Activated naive CD4-positive, alpha-beta T cell treated with anti-CD3 and anti-CD28 coated beads, Interleukin-2, amount 10 ng/mL, durations not matched to agents 7 days and 5 days (primary cell): ENCODE data around the gene SCGB3A1.
A peak's percentile ranks its signal among the peaks of the same experiment; 100 is the strongest.

Source experiments
- CTCF ChIA-PET: fragments of 350-600 bp; sonication (Branson Sonifier 250); formaldehyde crosslinking; loops from one replicate; lab custom pipeline; 2021; ENCODE audit warnings: antibody characterized with exemption; lab: Charles Lee
- DNase-seq: peaks from one replicate; pipeline ENCODE4 v3.0.0-alpha.2; 2020
- H3K27ac Mint-ChIP-seq: one replicate; pipeline ENCODE4 v1.8.0; 2021; ENCODE audit warnings: mild to moderate bottlenecking, moderate library complexity, mixed read lengths
- H3K27me3 Mint-ChIP-seq: one replicate; pipeline ENCODE4 v1.8.0; 2021; ENCODE audit warnings: mild to moderate bottlenecking, mixed read lengths
- H3K36me3 Mint-ChIP-seq: one replicate; pipeline ENCODE4 v1.8.0; 2021; ENCODE audit warnings: mixed read lengths
- H3K4me1 Mint-ChIP-seq: one replicate; pipeline ENCODE4 v1.8.0; 2021; ENCODE audit warnings: mixed read lengths
- H3K4me3 Mint-ChIP-seq: one replicate; pipeline ENCODE4 v1.8.0; 2021; ENCODE audit warnings: mild to moderate bottlenecking, moderate library complexity, mixed read lengths
- H3K9me3 Mint-ChIP-seq: one replicate; pipeline ENCODE4 v1.8.0; 2021; ENCODE audit warnings: mixed read lengths

Gene SCGB3A1, protein sequence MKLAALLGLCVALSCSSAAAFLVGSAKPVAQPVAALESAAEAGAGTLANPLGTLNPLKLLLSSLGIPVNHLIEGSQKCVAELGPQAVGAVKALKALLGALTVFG

DNA sequence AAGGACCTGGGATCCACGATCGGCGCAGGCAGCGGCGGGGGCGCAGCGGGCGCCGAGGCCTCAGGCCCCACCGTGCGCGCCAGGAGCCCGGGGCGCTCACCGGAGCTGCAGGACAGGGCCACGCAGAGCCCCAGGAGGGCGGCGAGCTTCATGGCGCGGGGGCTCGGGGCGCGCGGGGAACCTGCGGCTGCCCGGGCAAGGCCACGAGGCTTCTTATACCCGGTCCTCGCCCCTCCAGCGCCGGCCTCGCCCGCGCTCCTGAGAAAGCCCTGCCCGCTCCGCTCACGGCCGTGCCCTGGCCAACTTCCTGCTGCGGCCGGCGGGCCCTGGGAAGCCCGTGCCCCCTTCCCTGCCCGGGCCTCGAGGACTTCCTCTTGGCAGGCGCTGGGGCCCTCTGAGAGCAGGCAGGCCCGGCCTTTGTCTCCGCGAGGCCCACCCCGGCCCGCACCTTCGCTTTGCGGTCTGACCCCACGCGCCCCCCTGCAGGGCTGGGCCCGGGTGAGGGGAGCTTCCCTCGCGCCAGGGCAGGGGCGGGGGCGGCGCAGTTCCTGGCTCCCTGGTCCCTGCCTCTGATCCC is at the start of gene SCGB3A1:
Gene SCGB3A1, minus strand, starts transcription at position 189 of the 577 bp plus-strand sequence. Its CDS starts 37 bp downstream, at position 152.
- CTCF ChIA-PET = no interaction called here
- Mint-ChIP-seq H3K27ac (peak within 1 kb of the TSS; percentile 21), H3K36me3 (no peaks in the 10 kb centered on the region), H3K27me3 (peaks cover 64% of the 10 kb centered on the region), H3K4me3 (no peak within 1 kb of the TSS), H3K9me3 (no peaks in the 10 kb centered on the region), H3K4me1 (peaks cover 11% of the 10 kb centered on the region)
- DNase-seq = peak; percentile 13

DNA sequence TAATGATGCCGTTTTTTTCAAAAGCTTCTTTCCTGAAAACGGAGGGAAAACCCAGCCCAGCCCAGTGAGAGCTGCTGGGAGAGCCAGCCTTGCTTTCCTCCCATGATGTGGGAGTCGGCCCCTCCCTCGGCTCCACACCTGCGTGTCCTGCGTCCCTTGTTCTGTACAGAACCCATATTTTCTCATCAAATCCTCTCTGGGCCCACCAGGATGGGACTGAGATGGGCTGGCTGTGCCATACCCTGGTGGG is 49.2 kb upstream of the SCGB3A1 start:
- Mint-ChIP-seq H3K27me3 (peaks cover 21% of the 10 kb centered on the region), H3K4me1 (no peaks in the 10 kb centered on the region), H3K36me3 (no peaks in the 10 kb centered on the region), H3K4me3 (no peak overlapping the region), H3K27ac (no peak overlapping the region), H3K9me3 (no peaks in the 10 kb centered on the region)
- DNase-seq = no peak
- CTCF ChIA-PET = no interaction called here

DNA sequence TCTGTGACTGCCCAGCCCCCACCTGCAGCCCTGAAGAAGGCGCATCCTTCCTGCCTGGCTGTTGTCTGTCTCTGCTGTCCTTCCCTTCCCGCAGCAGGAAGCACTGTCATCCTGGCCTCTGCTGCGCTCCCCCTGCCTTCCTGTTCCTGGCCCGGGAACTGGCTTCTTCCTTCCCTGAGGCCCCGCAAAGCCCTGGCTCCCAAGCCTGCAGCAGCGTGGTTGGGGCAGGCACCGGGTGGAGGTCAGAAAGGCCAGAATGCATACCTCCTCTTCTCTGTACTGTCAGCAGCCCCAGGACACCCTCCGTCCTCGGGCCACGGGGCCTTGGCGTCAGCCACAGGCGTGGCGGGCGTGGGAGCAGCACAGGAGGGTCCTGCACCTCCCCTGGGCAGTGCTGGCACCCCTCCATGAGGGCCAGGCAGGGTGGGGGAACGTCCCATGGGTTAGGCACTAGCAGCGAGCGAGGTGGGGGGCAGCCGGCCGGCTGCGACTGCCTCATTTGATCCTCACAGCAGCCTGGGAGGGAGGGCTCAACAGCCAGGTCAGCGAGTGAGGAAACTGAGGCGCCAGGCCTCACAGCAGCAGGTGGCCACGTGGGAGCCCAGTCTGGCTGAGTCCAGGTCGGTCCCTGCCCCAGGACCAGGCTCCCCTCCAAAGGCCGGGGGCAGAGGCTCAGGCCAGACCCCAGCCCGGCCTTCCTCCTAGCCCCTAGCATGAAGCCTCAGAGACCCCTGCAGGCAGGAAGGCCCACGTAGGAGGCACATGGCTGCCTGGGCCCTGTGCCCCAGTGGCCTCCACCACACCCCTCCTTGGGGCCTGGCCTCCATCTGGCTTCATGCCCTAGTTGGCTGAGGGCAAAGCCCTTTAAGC is 48.7 kb upstream of the SCGB3A1 start:
- CTCF ChIA-PET = no interaction called here
- Mint-ChIP-seq H3K4me1 (no peaks in the 10 kb centered on the region), H3K27ac (no peak overlapping the region), H3K4me3 (no peak overlapping the region), H3K36me3 (no peaks in the 10 kb centered on the region), H3K9me3 (no peaks in the 10 kb centered on the region), H3K27me3 (peaks cover 15% of the 10 kb centered on the region)
- no peak for DNase-seq

DNA sequence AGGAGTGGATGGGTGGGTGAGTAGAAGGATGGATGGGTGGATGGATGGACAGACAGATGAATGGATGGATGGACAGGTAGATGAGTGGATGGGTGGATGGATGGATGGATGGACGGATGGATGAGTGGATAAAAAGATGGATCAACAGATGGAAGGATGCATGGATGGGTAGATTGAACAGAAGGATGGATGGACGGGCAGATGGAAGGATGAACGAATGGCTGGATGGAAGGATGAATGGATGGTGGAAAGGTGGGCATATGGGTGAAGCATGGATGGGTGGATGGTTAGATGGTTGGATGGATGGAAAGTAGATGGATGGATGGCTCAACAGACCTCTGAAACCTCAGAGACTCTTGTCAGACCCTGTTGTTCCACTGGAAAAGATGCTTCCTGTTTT is 48.0 kb upstream of the SCGB3A1 start:
- Mint-ChIP-seq H3K9me3 (no peaks in the 10 kb centered on the region), H3K36me3 (no peaks in the 10 kb centered on the region), H3K4me3 (no peak overlapping the region), H3K27me3 (peaks cover 11% of the 10 kb centered on the region), H3K4me1 (no peaks in the 10 kb centered on the region), H3K27ac (no peak overlapping the region)
- no peak for DNase-seq
- CTCF ChIA-PET = no interaction called here

DNA sequence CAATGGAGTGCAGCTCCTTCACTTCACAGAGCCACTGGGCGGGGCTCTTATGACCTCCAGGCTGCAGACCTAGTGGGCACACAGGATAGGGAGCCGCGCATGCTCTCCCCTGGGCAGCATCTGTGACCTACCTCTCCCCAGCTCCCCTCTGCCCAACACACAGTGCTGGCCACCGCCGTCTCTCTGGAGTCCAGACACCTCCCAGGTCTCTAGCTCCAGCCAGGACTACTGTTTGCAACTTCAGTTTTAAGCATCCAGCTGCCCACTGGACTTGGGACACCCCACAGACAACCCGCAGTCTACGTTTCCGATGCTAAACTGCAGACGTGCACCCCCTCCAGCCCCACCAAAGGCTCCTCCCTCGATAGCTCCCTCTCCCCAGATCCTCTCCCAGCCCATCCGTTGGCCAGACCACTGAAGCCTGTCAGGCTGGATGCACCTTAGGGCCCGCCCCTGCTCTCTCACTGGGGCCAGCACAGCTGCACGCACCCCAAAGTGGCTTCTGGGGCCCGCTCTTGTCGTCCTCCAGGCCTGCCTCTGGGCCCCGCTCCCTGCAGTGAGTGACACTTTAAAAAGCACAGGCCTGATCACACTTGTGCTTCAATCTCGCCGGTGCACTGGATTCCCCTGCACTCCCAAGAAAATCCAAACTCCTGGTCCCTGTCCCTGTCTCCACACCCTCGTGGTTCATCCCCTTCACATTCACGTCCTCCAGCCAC is 46.8 kb upstream of the SCGB3A1 start:
- no peak overlapping the region for H3K4me3 Mint-ChIP-seq
- CTCF ChIA-PET = interaction anchor here (1.3 kb wide), 1 partner anchor 16 kb away, joined by 3 read pairs; no protein-coding TSS in a partner anchor
- H3K27me3 Mint-ChIP-seq = peaks cover 11% of the 10 kb centered on the region
- H3K4me1 Mint-ChIP-seq = no peaks in the 10 kb centered on the region
- no peaks in the 10 kb centered on the region for H3K36me3 Mint-ChIP-seq
- no peak for DNase-seq
- no peaks in the 10 kb centered on the region for H3K9me3 Mint-ChIP-seq
- H3K27ac Mint-ChIP-seq = no peak overlapping the region

DNA sequence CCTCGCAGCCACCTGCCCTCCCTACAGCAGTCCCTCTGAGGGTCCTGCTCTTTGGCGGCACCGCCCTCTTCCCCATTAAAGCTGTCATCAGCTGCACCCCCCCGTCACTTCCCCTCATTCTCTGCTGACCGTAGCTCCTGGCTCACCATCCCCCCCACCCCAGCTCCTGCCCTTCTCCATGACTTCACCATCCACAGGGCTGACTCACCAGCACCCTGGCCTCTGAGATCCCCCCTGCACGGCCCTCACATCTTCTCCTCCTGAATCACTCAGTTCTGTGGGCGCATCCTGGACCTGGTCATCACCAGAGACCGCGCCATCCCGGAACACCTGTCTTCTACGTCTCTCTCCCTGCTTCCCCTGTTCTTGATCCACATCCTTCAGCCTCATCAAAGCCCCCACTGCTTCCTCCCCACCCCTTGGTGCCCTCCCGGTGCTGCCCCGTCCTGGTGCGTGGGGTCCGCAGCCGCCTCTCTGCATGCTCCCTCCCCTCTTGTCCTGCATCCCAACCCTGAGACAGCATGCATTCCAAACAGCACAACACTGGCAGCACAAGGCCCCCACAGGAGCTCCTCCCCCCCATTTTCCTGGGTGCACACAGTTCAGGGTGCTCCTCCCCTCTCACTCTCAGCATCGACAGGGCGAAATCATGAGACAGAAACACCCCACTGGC is 45.2 kb upstream of the SCGB3A1 start:
- H3K9me3 Mint-ChIP-seq = no peaks in the 10 kb centered on the region
- DNase-seq = no peak
- no peaks in the 10 kb centered on the region for H3K36me3 Mint-ChIP-seq
- CTCF ChIA-PET = no interaction called here
- H3K27me3 Mint-ChIP-seq = peaks cover 4% of the 10 kb centered on the region
- no peak overlapping the region for H3K27ac Mint-ChIP-seq
- no peaks in the 10 kb centered on the region for H3K4me1 Mint-ChIP-seq
- H3K4me3 Mint-ChIP-seq = no peak overlapping the region

DNA sequence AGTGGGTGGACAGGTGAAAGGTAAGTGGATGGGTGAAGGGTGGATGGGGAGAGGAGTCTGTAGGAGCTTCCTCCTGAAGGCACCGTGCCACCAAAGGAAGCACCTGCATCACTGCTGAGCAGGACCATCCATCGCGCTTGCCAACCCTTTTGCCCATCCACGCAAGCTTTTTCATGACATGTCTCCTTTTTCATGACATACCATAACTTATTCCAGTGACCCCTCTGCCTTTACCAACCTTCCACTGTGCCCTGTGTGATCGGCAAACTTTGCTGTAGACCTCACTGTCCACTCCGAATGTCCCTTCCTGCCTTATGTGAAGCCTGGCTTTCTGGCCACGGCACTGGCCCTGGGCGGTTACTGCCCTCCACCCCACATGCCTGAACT is 44.7 kb upstream of the SCGB3A1 start:
- no peak for DNase-seq
- no peaks in the 10 kb centered on the region for H3K36me3 Mint-ChIP-seq
- no peak overlapping the region for H3K27ac Mint-ChIP-seq
- no peaks in the 10 kb centered on the region for H3K9me3 Mint-ChIP-seq
- peaks cover 4% of the 10 kb centered on the region for H3K27me3 Mint-ChIP-seq
- H3K4me1 Mint-ChIP-seq = no peaks in the 10 kb centered on the region
- CTCF ChIA-PET = no interaction called here
- no peak overlapping the region for H3K4me3 Mint-ChIP-seq

DNA sequence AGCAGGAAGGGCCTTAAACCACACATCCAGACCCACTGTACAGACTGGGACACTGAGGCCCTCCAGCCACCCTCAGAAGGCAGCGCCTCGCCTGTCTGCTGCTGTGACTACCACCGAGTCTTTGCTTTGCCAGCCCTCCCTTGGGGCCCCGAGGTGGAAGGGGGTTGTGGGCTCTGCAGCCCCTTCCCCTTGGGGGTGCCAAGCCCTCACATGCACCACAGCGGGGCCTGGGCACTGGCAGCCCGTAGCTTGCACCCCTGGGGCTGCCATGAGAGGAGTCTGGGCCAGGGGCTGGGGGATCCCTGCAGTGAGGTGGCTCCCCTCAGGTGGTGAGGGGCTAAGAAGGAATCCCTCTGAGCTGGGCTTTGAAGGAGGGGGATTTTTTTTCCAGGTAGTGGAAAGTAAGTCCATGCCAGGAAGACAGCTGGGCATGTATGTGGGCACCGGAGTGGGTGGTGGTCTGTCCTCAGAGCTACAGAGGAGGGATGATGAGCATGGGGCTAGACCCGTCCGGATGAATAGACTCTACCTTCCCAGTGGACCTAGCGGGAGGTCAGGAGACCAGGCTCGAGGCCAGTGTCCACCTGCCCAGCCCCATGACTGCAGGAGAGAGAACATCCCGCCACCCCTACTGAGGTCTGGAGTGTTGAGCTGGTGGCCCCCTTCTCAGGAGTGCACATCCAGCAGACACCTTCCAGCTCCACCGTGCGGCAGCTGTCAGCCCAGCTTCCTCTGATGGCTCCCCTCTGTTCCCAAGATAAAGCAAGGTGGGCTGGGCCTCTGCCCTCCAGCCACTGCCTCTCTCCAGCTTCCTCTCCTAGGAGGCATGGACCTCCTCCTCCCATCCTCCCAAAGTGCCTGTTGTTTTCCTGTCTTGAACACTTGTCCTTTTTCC is 42.2 kb upstream of the SCGB3A1 start:
- Mint-ChIP-seq H3K36me3 (no peaks in the 10 kb centered on the region), H3K9me3 (no peaks in the 10 kb centered on the region), H3K4me3 (no peak overlapping the region), H3K27me3 (peaks cover 4% of the 10 kb centered on the region), H3K4me1 (no peaks in the 10 kb centered on the region), H3K27ac (no peak overlapping the region)
- peak; percentile 14 for DNase-seq
- CTCF ChIA-PET = interaction anchor here (1.3 kb wide), 1 partner anchor 15 kb away, joined by 3 read pairs; no protein-coding TSS in a partner anchor

DNA sequence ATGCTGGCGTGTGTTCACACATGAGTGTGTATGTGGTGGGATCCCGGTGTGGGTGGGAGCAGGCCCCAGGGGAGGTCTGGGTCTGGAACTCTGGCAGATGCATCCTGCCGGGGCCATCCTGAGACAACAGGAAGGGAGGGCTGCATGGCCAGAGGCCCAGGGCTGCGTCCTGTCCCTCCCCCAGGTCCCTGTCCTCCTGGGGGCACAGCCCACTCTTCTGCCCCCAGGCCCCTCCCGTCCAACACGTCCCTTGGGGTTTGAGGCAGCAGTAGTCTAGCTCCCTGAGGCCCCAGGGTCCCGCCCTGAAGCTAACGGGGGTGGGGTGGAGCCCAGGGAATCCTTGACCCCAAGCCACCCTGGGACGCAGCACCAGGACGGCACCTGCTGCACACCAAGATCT is 41.5 kb upstream of the SCGB3A1 start:
- no peaks in the 10 kb centered on the region for H3K36me3 Mint-ChIP-seq
- peaks cover 1% of the 10 kb centered on the region for H3K27me3 Mint-ChIP-seq
- no peaks in the 10 kb centered on the region for H3K4me1 Mint-ChIP-seq
- H3K9me3 Mint-ChIP-seq = no peaks in the 10 kb centered on the region
- CTCF ChIA-PET = interaction anchor here (1.3 kb wide), 1 partner anchor 14 kb away, joined by 3 read pairs; no protein-coding TSS in a partner anchor
- no peak for DNase-seq
- no peak overlapping the region for H3K27ac Mint-ChIP-seq
- no peak overlapping the region for H3K4me3 Mint-ChIP-seq

DNA sequence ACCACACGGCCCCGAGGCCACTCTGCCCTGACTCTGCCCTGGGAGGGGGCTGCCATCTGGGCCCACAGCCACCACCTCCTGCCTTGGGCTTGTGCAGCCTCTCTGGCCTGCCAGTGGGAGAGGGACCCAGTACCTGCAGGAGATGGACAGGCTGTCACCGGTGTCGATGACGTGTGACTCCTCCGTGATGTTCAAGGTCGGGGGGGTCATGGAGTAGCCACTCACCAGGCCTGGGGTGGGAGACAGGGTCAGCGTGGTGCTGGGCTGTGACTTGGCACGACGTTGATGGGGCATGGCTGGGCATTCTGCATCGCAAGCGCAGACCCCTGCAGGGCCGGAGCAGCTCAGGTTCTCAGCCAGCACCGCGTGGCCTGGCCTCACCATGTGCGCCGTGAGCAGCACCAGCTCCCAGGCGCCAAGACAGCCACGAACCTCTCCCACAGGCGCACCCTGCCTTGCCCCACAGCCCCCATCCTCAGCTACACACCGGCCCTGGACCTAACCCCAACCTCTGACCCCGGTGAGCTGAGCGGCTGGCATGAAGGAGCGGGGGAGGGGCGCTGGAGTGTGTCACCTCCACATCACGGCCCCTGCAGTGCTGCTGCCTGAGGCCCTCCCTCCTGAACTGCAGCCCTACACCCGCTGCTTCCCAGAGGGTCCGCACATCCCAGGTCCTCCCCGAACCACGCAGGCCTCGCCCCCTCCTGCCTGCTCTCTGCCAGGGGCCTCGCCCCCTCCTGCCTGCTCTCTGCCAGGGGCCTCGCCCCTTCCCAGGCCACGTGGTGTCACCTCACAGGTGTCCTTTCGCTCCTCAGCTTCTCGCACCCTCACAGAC is 40.5 kb upstream of the SCGB3A1 start:
- CTCF ChIA-PET = no interaction called here
- no peak overlapping the region for H3K4me3 Mint-ChIP-seq
- H3K27ac Mint-ChIP-seq = no peak overlapping the region

DNA sequence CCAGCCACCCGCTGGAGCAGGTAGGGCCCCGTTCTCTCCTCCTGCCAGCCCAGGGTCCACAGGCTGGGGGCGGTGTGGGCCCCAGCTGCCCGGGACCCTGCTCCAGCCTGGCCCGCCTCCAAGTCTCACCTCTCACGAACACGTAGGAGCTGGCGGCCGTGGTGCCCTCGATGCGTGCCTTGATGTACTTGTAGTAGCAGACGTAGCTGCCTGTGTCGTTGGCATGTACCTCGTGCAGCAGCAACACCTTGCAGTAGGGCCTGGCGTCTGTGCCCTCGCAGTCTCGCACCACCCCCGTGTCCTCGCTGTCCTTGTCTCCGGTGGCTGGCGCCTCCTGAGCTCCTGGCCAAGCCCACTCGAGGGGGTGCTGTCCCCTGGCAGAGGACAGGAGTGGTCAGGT is 39.1 kb upstream of the SCGB3A1 start:
- H3K27me3 Mint-ChIP-seq = no peaks in the 10 kb centered on the region
- H3K9me3 Mint-ChIP-seq = no peaks in the 10 kb centered on the region
- no peak overlapping the region for H3K4me3 Mint-ChIP-seq
- no peaks in the 10 kb centered on the region for H3K4me1 Mint-ChIP-seq
- H3K36me3 Mint-ChIP-seq = no peaks in the 10 kb centered on the region
- peak overlapping the region; percentile 14 for H3K27ac Mint-ChIP-seq
- no peak for DNase-seq
- CTCF ChIA-PET = no interaction called here

More for the DNA sequence above, 40.5 kb upstream of the SCGB3A1 start:
- no peaks in the 10 kb centered on the region for H3K27me3 Mint-ChIP-seq
- no peaks in the 10 kb centered on the region for H3K4me1 Mint-ChIP-seq
- no peak for DNase-seq
- H3K9me3 Mint-ChIP-seq = no peaks in the 10 kb centered on the region
- no peaks in the 10 kb centered on the region for H3K36me3 Mint-ChIP-seq

DNA sequence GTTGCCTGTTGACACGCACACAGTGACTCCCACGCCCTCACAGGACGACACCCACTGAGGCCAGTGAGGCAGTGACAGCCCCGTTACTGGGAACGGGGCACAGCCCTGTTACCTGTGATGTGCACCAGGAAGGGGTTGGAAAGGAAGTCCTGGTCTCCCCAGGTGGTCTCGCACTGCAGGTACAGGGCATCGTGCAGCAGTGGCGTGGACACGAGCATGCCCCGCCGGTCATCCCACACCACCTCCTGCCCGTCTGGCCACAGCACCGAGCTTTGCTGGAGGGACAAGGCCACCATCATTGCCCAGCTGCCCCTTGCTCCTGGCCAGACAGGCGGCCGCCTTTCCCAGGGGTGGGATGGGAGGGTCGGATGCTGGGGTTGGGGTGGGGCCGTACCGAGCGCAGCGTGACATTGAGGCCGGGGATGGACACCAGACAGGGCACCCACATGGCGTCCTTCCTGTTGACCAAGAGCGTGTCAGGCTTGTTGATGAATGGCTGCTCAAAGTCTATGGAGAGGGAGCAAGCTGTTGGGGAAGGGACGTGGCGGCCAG is 38.6 kb upstream of the SCGB3A1 start:
- Mint-ChIP-seq H3K27me3 (no peaks in the 10 kb centered on the region), H3K36me3 (no peaks in the 10 kb centered on the region), H3K4me3 (no peak overlapping the region), H3K27ac (no peak overlapping the region), H3K4me1 (no peaks in the 10 kb centered on the region), H3K9me3 (no peaks in the 10 kb centered on the region)
- DNase-seq = no peak
- CTCF ChIA-PET = no interaction called here
